Body of pancreas (tissue), 4 donors: Measurements from ENCODE around the gene CISD1.
"Not testable (repeated sequence)": the region's sequence is repeated elsewhere in the genome, so short reads cannot be mapped to it uniquely, and the experiment has no call there.

Source experiments
- POLR2A ChIP-seq, 3 donors: fragments of 450-650 bp; IDR thresholded peaks; one replicate each; pipeline ENCODE4 v1.6.1; 2016; ENCODE audit warnings: antibody characterized with exemption in 3 of 3, mild to moderate bottlenecking in 2 of 3
- TF ChIP-seq, protein P1 (sequence below), 7 experiments: fragments of 450-650 bp in 4 of 7; fragments of 200-600 bp in 3 of 7; sonication (generic) in 3 of 7; IDR thresholded peaks; one replicate each; pipeline ENCODE4 v1.5.1; 2016 to 2019; ENCODE audit warnings: antibody characterized with exemption in 7 of 7

DNA sequence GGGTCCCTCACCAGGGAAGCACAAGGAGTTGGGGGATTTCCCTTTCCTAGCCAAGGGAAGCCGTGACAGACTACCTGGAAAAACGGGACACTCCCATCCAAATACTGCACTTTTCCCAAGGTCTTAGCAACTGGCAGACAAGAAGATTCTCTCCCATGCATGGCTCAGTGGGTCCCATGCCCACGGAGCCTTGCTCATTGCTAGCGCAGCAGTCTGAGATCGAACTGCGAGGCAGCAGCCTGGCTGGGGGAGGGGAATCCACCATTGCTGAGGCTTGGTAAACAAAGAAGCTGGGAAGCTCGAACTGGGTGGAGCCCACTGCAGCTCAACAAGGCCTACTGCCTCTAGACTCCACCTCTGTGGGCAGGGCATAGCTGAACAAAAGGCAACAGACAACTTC, 39.1 kb upstream of the CISD1 start:
- TF ChIP-seq, protein P1, sequence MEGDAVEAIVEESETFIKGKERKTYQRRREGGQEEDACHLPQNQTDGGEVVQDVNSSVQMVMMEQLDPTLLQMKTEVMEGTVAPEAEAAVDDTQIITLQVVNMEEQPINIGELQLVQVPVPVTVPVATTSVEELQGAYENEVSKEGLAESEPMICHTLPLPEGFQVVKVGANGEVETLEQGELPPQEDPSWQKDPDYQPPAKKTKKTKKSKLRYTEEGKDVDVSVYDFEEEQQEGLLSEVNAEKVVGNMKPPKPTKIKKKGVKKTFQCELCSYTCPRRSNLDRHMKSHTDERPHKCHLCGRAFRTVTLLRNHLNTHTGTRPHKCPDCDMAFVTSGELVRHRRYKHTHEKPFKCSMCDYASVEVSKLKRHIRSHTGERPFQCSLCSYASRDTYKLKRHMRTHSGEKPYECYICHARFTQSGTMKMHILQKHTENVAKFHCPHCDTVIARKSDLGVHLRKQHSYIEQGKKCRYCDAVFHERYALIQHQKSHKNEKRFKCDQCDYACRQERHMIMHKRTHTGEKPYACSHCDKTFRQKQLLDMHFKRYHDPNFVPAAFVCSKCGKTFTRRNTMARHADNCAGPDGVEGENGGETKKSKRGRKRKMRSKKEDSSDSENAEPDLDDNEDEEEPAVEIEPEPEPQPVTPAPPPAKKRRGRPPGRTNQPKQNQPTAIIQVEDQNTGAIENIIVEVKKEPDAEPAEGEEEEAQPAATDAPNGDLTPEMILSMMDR (IDR thresholded peaks at IDR 0.05), result not testable (repeated sequence)
- TF ChIP-seq POLR2A (IDR thresholded peaks at IDR 0.05), result not testable (repeated sequence)
